NCI-H146 treated with DMSO at 0.1 percent for 48 hours (cell line): ENCODE data around the gene PAX5.

Experiments
- DNase-seq: peaks from one replicate; lab custom pipeline; 2025; ENCODE audit not compliant: unreplicated experiment; lab: John Stamatoyannopoulos, UW

PAX5 gene

GRCh38 chr9:36935332-36935731 lies 98.7 kb downstream of the PAX5 start:
- DNase-seq, result no peak

GRCh38 chr9:36934478-36935065 lies 99.5 kb downstream of the PAX5 start:
- no peak for DNase-seq

- DNase-seq, result no peak
Observed at GRCh38 chr9:36933676-36934215, 100.3 kb downstream of the PAX5 start.

GRCh38 chr9:36932198-36932597 lies 101.9 kb downstream of the PAX5 start:
- no peak for DNase-seq

GRCh38 chr9:36930941-36931340 lies 103.1 kb downstream of the PAX5 start:
- DNase-seq, result peak; percentile 15

- DNase-seq, result no peak
Observed at GRCh38 chr9:36929350-36929675, 104.8 kb downstream of the PAX5 start.

- no peak for DNase-seq
Observed at GRCh38 chr9:36928670-36929349, 105.3 kb downstream of the PAX5 start.

- DNase-seq, result no peak
Observed at GRCh38 chr9:36928210-36928609, 105.9 kb downstream of the PAX5 start.

- no peak for DNase-seq
Observed at GRCh38 chr9:36924757-36925432, 109.2 kb downstream of the PAX5 start.

GRCh38 chr9:36924071-36924470 lies 110.0 kb downstream of the PAX5 start:
- peak; percentile 87 for DNase-seq

- no peak for DNase-seq
Observed at GRCh38 chr9:36923025-36923625, 110.9 kb downstream of the PAX5 start.

- DNase-seq, result no peak
Observed at GRCh38 chr9:36922548-36922947, 111.5 kb downstream of the PAX5 start.

- DNase-seq, result peak; percentile 14
Observed at GRCh38 chr9:36914212-36914577, 119.9 kb downstream of the PAX5 start.

GRCh38 chr9:36913393-36914211 lies 120.5 kb downstream of the PAX5 start:
- DNase-seq, result no peak

- no peak for DNase-seq
Observed at GRCh38 chr9:36912620-36913019, 121.4 kb downstream of the PAX5 start.

GRCh38 chr9:36911601-36912412 lies 122.3 kb downstream of the PAX5 start:
- DNase-seq, result no peak

- DNase-seq, result no peak
Observed at GRCh38 chr9:36911037-36911436, 123.0 kb downstream of the PAX5 start.

GRCh38 chr9:36906492-36906891 lies 127.6 kb downstream of the PAX5 start:
- no peak for DNase-seq

GRCh38 chr9:36905101-36906066 lies 128.7 kb downstream of the PAX5 start:
- no peak for DNase-seq
